ENCODE measurements around the gene ZKSCAN5.
"Not testable (repeated sequence)": the region's sequence is repeated elsewhere in the genome, so short reads cannot be mapped to it uniquely, and the experiment has no call there.

ZKSCAN5 gene

DNA sequence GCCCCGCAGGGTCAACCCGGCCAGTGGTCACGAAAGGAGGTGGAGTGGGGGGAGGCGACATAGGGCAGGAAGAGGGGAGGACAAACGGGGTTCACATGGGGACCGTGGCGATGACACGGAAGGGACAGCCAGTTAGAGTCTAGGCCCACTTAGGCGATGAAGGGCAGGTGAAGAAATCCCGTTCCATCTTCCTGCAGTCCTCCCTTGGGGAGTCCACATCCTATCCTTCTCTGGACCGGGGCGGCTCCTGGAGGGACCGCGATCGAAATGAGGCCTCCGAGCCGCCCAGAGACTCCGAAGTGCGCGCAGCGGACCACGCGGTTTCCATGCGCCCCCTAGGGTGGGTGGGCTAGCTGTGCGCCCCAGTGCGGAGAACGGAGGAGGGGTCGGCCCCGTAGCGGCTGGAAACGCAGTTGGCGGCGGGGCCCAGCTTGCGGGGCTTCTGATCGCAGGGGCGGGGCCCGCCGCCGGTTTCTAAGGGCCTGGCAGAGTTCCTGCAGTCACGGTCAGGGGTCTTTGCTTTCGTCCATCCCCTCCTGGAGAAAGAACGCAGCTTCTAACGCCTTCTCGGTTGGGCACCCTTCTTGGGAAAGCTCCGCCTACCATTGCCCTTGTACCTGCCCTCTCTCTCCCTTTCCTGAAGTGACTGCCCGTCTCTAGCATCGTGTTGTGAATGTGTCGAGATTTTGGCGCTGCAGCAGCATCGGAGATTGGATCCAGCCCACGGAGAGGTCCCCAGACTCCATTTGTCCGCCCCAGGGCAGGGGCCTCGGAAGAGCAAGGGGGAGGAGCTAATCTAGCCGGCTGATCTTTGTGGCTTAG lies 75.7 kb downstream of the ZKSCAN5 start:
- Histone ChIP-seq H3K27ac (ENCODE audit: low read depth, low read length) (no peak overlapping the region), H3K9ac (ENCODE audit: low read length) (peak overlapping the region; percentile 51), H3K4me1 (ENCODE audit: control insufficient read depth, insufficient read depth, low read length) (no peaks in the 10 kb centered on the region), H3K36me3 (ENCODE audit: control insufficient read depth, insufficient read depth, low read length) (no peaks in the 10 kb centered on the region), H3K4me3 (ENCODE audit: low read length) (peak overlapping the region; percentile 69), H3K27me3 (ENCODE audit: control insufficient read depth, insufficient read depth, low read length) (no peaks in the 10 kb centered on the region)

GRCh38 chr7:99580778-99581332 lies 76.4 kb downstream of the ZKSCAN5 start:
- not testable (repeated sequence) for H3K27me3 ChIP-seq (ENCODE audit: control insufficient read depth, insufficient read depth, low read length); H3K4me1 ChIP-seq (ENCODE audit: control insufficient read depth, insufficient read depth, low read length); H3K27ac ChIP-seq (ENCODE audit: low read depth, low read length); H3K9ac ChIP-seq (ENCODE audit: low read length); H3K36me3 ChIP-seq (ENCODE audit: control insufficient read depth, insufficient read depth, low read length)
- peak overlapping the region; percentile 69 for H3K4me3 ChIP-seq (ENCODE audit: low read length)
